Measurements from ENCODE around the gene ITPR2. TPM values are rescaled to one million over a fixed set of nuclear protein-coding genes. Genes with fewer than 3 reads are reported as not detected.

Gene ITPR2
- total and polyA plus RNA-seq, 4 donors = 30.9 to 133 (median 73.2) TPM

GRCh38 chr12:26751179-26751578 is 81.8 kb downstream of the ITPR2 start:
- Histone ChIP-seq H3K36me3 (ENCODE audit: control insufficient read depth, insufficient read depth, low read length) (no peaks in the 10 kb centered on the region), H3K27ac (ENCODE audit: low read depth, low read length) (no peak overlapping the region), H3K4me3 (ENCODE audit: low read depth, low read length) (no peak overlapping the region), H3K9me3 (ENCODE audit: control insufficient read depth, insufficient read depth, low read length) (no peaks in the 10 kb centered on the region), H3K27me3 (ENCODE audit: control insufficient read depth, insufficient read depth, low read length) (no peaks in the 10 kb centered on the region), H3K4me1 (ENCODE audit: control insufficient read depth, insufficient read depth, low read length) (no peaks in the 10 kb centered on the region)
- no CpG with 5 or more reads among the region's 4 CpGs for WGBS (ENCODE audit: insufficient coverage)
- DNase-seq (ENCODE audit: low read depth in 4 of 6, low spot score in 6 of 6) = no peak

GRCh38 chr12:26750531-26751175 is 82.3 kb downstream of the ITPR2 start:
- H3K4me1 ChIP-seq (ENCODE audit: control insufficient read depth, insufficient read depth, low read length) = no peaks in the 10 kb centered on the region
- no peaks in the 10 kb centered on the region for H3K36me3 ChIP-seq (ENCODE audit: control insufficient read depth, insufficient read depth, low read length)
- no peaks in the 10 kb centered on the region for H3K27me3 ChIP-seq (ENCODE audit: control insufficient read depth, insufficient read depth, low read length)
- H3K9me3 ChIP-seq (ENCODE audit: control insufficient read depth, insufficient read depth, low read length) = no peaks in the 10 kb centered on the region
- no peak overlapping the region for H3K27ac ChIP-seq (ENCODE audit: low read depth, low read length)
- WGBS (ENCODE audit: insufficient coverage) = 92% methylated on average over 2 of the region's 7 CpGs
- DNase-seq (ENCODE audit: low read depth in 4 of 6, low spot score in 6 of 6) = no peak
- no peak overlapping the region for H3K4me3 ChIP-seq (ENCODE audit: low read depth, low read length)

GRCh38 chr12:26749781-26750180 is 83.2 kb downstream of the ITPR2 start:
- no peak overlapping the region for H3K27ac ChIP-seq (ENCODE audit: low read depth, low read length)
- H3K4me1 ChIP-seq (ENCODE audit: control insufficient read depth, insufficient read depth, low read length) = no peaks in the 10 kb centered on the region
- H3K9me3 ChIP-seq (ENCODE audit: control insufficient read depth, insufficient read depth, low read length) = no peaks in the 10 kb centered on the region
- no peaks in the 10 kb centered on the region for H3K36me3 ChIP-seq (ENCODE audit: control insufficient read depth, insufficient read depth, low read length)
- no peaks in the 10 kb centered on the region for H3K27me3 ChIP-seq (ENCODE audit: control insufficient read depth, insufficient read depth, low read length)
- H3K4me3 ChIP-seq (ENCODE audit: low read depth, low read length) = no peak overlapping the region
- DNase-seq (ENCODE audit: low read depth in 4 of 6, low spot score in 6 of 6) = no peak

- H3K9me3 ChIP-seq (ENCODE audit: control insufficient read depth, insufficient read depth, low read length) = no peaks in the 10 kb centered on the region
- H3K36me3 ChIP-seq (ENCODE audit: control insufficient read depth, insufficient read depth, low read length) = no peaks in the 10 kb centered on the region
- H3K4me3 ChIP-seq (ENCODE audit: low read depth, low read length) = no peak overlapping the region
- H3K27ac ChIP-seq (ENCODE audit: low read depth, low read length) = no peak overlapping the region
- H3K4me1 ChIP-seq (ENCODE audit: control insufficient read depth, insufficient read depth, low read length) = no peaks in the 10 kb centered on the region
- no CpG with 5 or more reads among the region's 4 CpGs for WGBS (ENCODE audit: insufficient coverage)
- H3K27me3 ChIP-seq (ENCODE audit: control insufficient read depth, insufficient read depth, low read length) = no peaks in the 10 kb centered on the region
- DNase-seq (ENCODE audit: low read depth in 4 of 6, low spot score in 6 of 6) = no peak
Measured at GRCh38 chr12:26748741-26749431, 84.1 kb downstream of the ITPR2 start.

GRCh38 chr12:26748412-26748740 is 84.6 kb downstream of the ITPR2 start:
- Histone ChIP-seq H3K4me1 (ENCODE audit: control insufficient read depth, insufficient read depth, low read length) (no peaks in the 10 kb centered on the region), H3K36me3 (ENCODE audit: control insufficient read depth, insufficient read depth, low read length) (no peaks in the 10 kb centered on the region), H3K9me3 (ENCODE audit: control insufficient read depth, insufficient read depth, low read length) (no peaks in the 10 kb centered on the region), H3K27ac (ENCODE audit: low read depth, low read length) (no peak overlapping the region), H3K27me3 (ENCODE audit: control insufficient read depth, insufficient read depth, low read length) (no peaks in the 10 kb centered on the region), H3K4me3 (ENCODE audit: low read depth, low read length) (no peak overlapping the region)
- no peak for DNase-seq (ENCODE audit: low read depth in 4 of 6, low spot score in 6 of 6)
- no CpG with 5 or more reads among the region's 2 CpGs for WGBS (ENCODE audit: insufficient coverage)

GRCh38 chr12:26746121-26746714 is 86.8 kb downstream of the ITPR2 start:
- peak overlapping the region; percentile 49 for H3K27ac ChIP-seq (ENCODE audit: low read depth, low read length)
- peak in 2 of 6 donors; percentile 47 to 56 for DNase-seq (ENCODE audit: low read depth in 4 of 6, low spot score in 6 of 6)
- H3K4me1 ChIP-seq (ENCODE audit: control insufficient read depth, insufficient read depth, low read length) = no peaks in the 10 kb centered on the region
- H3K9me3 ChIP-seq (ENCODE audit: control insufficient read depth, insufficient read depth, low read length) = no peaks in the 10 kb centered on the region
- H3K36me3 ChIP-seq (ENCODE audit: control insufficient read depth, insufficient read depth, low read length) = no peaks in the 10 kb centered on the region
- H3K27me3 ChIP-seq (ENCODE audit: control insufficient read depth, insufficient read depth, low read length) = no peaks in the 10 kb centered on the region
- no peak overlapping the region for H3K4me3 ChIP-seq (ENCODE audit: low read depth, low read length)
- 33% methylated on average over 1 of the region's 4 CpGs for WGBS (ENCODE audit: insufficient coverage)

GRCh38 chr12:26744697-26745440 is 88.1 kb downstream of the ITPR2 start:
- Histone ChIP-seq H3K4me3 (ENCODE audit: low read depth, low read length) (no peak overlapping the region), H3K36me3 (ENCODE audit: control insufficient read depth, insufficient read depth, low read length) (no peaks in the 10 kb centered on the region), H3K4me1 (ENCODE audit: control insufficient read depth, insufficient read depth, low read length) (no peaks in the 10 kb centered on the region), H3K27me3 (ENCODE audit: control insufficient read depth, insufficient read depth, low read length) (no peaks in the 10 kb centered on the region), H3K9me3 (ENCODE audit: control insufficient read depth, insufficient read depth, low read length) (no peaks in the 10 kb centered on the region), H3K27ac (ENCODE audit: low read depth, low read length) (peak overlapping the region; percentile 49)
- DNase-seq (ENCODE audit: low read depth in 4 of 6, low spot score in 6 of 6) = peak in 2 of 6 donors; percentile 37 to 52
- WGBS (ENCODE audit: insufficient coverage) = 38% methylated on average over 6 of the region's 8 CpGs

GRCh38 chr12:26744042-26744626 is 88.9 kb downstream of the ITPR2 start:
- peak overlapping the region; percentile 22 for H3K27ac ChIP-seq (ENCODE audit: low read depth, low read length)
- 98% methylated on average over 4 of the region's 5 CpGs for WGBS (ENCODE audit: insufficient coverage)
- H3K9me3 ChIP-seq (ENCODE audit: control insufficient read depth, insufficient read depth, low read length) = no peaks in the 10 kb centered on the region
- no peaks in the 10 kb centered on the region for H3K4me1 ChIP-seq (ENCODE audit: control insufficient read depth, insufficient read depth, low read length)
- H3K4me3 ChIP-seq (ENCODE audit: low read depth, low read length) = no peak overlapping the region
- no peaks in the 10 kb centered on the region for H3K36me3 ChIP-seq (ENCODE audit: control insufficient read depth, insufficient read depth, low read length)
- H3K27me3 ChIP-seq (ENCODE audit: control insufficient read depth, insufficient read depth, low read length) = no peaks in the 10 kb centered on the region
- DNase-seq (ENCODE audit: low read depth in 4 of 6, low spot score in 6 of 6) = no peak

GRCh38 chr12:26741584-26742227 is 91.3 kb downstream of the ITPR2 start:
- H3K36me3 ChIP-seq (ENCODE audit: control insufficient read depth, insufficient read depth, low read length) = no peaks in the 10 kb centered on the region
- no peak overlapping the region for H3K4me3 ChIP-seq (ENCODE audit: low read depth, low read length)
- 84% methylated on average over 4 of the region's 6 CpGs for WGBS (ENCODE audit: insufficient coverage)
- peak in 1 of 6 donors; percentile 2 for DNase-seq (ENCODE audit: low read depth in 4 of 6, low spot score in 6 of 6)
- H3K4me1 ChIP-seq (ENCODE audit: control insufficient read depth, insufficient read depth, low read length) = no peaks in the 10 kb centered on the region
- H3K27ac ChIP-seq (ENCODE audit: low read depth, low read length) = no peak overlapping the region
- H3K9me3 ChIP-seq (ENCODE audit: control insufficient read depth, insufficient read depth, low read length) = no peaks in the 10 kb centered on the region
- H3K27me3 ChIP-seq (ENCODE audit: control insufficient read depth, insufficient read depth, low read length) = no peaks in the 10 kb centered on the region
